Gastrocnemius medialis (tissue), 4 donors: ENCODE measurements around the gene BTG4. TPM values are rescaled to one million over a fixed set of nuclear protein-coding genes. Genes with fewer than 3 reads are reported as not detected.

Source experiments
- ATAC-seq, 2 donors: fragments of 150-250 bp; one replicate each; pipeline ENCODE4 v1.9.1; 2016
- DNase-seq, 2 donors: peaks; one replicate each; pipeline ENCODE4 v3.0.0-alpha.2; 2019
- H3K27ac ChIP-seq, 4 donors: fragments of 200-600 bp; sonication (generic); 1 replicate in 1 of 4; 2 replicates in 3 of 4; pipeline ENCODE4 v1.5.1; 2016 to 2018; ENCODE audit warnings: mild to moderate bottlenecking in 2 of 4, moderate library complexity in 1 of 4
- H3K27me3 ChIP-seq, 3 donors: fragments of 200-600 bp; sonication (generic) in 2 of 3; 1 replicate in 1 of 3; 2 replicates in 2 of 3; pipeline versions ENCODE4 v1.5.1 to v1.6.0; 2016 to 2019; ENCODE audit warnings: mild to moderate bottlenecking in 1 of 3, moderate library complexity in 1 of 3
- H3K36me3 ChIP-seq, 2 donors: fragments of 200-600 bp; sonication (generic) in 1 of 2; one replicate each; pipeline ENCODE4 v1.5.1; 2017 to 2018
- H3K4me1 ChIP-seq, 2 donors: fragments of 200-600 bp; sonication (generic) in 1 of 2; one replicate each; pipeline ENCODE4 v1.5.1; 2016 to 2017; ENCODE audit warnings: mild to moderate bottlenecking in 2 of 2
- H3K4me3 ChIP-seq, 4 donors: fragments of 200-600 bp; sonication (generic) in 3 of 4; 1 replicate in 1 of 4; 2 replicates in 3 of 4; pipeline ENCODE4 v1.5.1; 2016 to 2019; ENCODE audit warnings: mild to moderate bottlenecking in 2 of 4
- H3K9me3 ChIP-seq, 3 donors: fragments of 200-600 bp; sonication (generic) in 2 of 3; 1 replicate in 1 of 3; 2 replicates in 2 of 3; pipeline ENCODE4 v1.5.1; 2016 to 2019
- CTCF ChIP-seq, 5 experiments: fragments of 450-650 bp in 3 of 5; fragments of 200-600 bp in 2 of 5; sonication (generic) in 2 of 5; IDR thresholded peaks in 4 of 5; conservative IDR thresholded peaks in 1 of 5; 1 replicate in 4 of 5; 2 replicates in 1 of 5; pipeline ENCODE4 v1.5.1; 2016 to 2019; ENCODE audit warnings: antibody characterized with exemption in 5 of 5, mild to moderate bottlenecking in 3 of 5, moderate library complexity in 3 of 5
- POLR2A ChIP-seq, 2 donors: fragments of 450-650 bp; IDR thresholded peaks; one replicate each; pipeline ENCODE4 v1.6.1; 2017; ENCODE audit warnings: antibody characterized with exemption in 2 of 2, mild to moderate bottlenecking in 2 of 2, moderate library complexity in 2 of 2
- in situ Hi-C, 4 donors: fragments of 200-750 bp; cut with MboI; loops; one replicate each; pipeline versions ENCODE4 v1.15.0 to v1.8.0; 2017; ENCODE audit warnings: low sequenced_read_pairs in 4 of 4
- intact Hi-C: fragments of 100-400 bp; cut with DNase I; formaldehyde crosslinking; loops from one replicate; pipeline ENCODE4 v1.15.1; 2023; ENCODE audit warnings: low total_unique reads
- total RNA-seq, 4 donors: library from RNA; depleted of rRNA; stranded (reverse); fragments of >200 nt; gene quantifications; one replicate each; pipeline versions ENCODE4 v1.1.0 to v1.2.3, GENCODE V29; 2016

The BTG4 gene
- total RNA-seq, 4 donors from 2014 or later = not detected

- TF ChIP-seq CTCF (IDR thresholded peaks at IDR 0.05 in 4 of 5, conservative IDR thresholded peaks at IDR 0.05 in 1 of 5) (no peak), POLR2A (IDR thresholded peaks at IDR 0.05) (no peak)
- ATAC-seq (no peak), DNase-seq (no peak)
- in situ Hi-C loops (no loop called here), intact Hi-C loops (no loop called here)
- Histone ChIP-seq H3K27ac (no peak overlapping the region), H3K36me3 (no peaks in the 10 kb centered on the region), H3K4me1 (peaks cover 0 to 4% of the 10 kb centered on the region in 2 donors), H3K9me3 (no peaks in the 10 kb centered on the region), H3K4me3 (no peak overlapping the region), H3K27me3 (peaks cover 29 to 40% (median 39%) of the 10 kb centered on the region in 3 donors)
These were observed 1.9 kb downstream of the BTG4 start for GRCh38 chr11:111510311-111510710.

GRCh38 chr11:111502611-111503010, 9.6 kb downstream of the BTG4 start:
- Histone ChIP-seq H3K27me3 (no peaks in the 10 kb centered on the region), H3K4me3 (no peak overlapping the region), H3K9me3 (no peaks in the 10 kb centered on the region), H3K4me1 (no peaks in the 10 kb centered on the region), H3K36me3 (no peaks in the 10 kb centered on the region), H3K27ac (no peak overlapping the region)
- TF ChIP-seq POLR2A (IDR thresholded peaks at IDR 0.05) (no peak), CTCF (IDR thresholded peaks at IDR 0.05 in 4 of 5, conservative IDR thresholded peaks at IDR 0.05 in 1 of 5) (no peak)
- in situ Hi-C loops = no loop called here
- ATAC-seq (no peak), DNase-seq (no peak)
- intact Hi-C loops = no loop called here

GRCh38 chr11:111500481-111500880, 11.7 kb downstream of the BTG4 start:
- in situ Hi-C loops (no loop called here), intact Hi-C loops (no loop called here)
- no peaks in the 10 kb centered on the region for H3K4me1 ChIP-seq
- H3K27me3 ChIP-seq = no peaks in the 10 kb centered on the region
- H3K9me3 ChIP-seq = no peaks in the 10 kb centered on the region
- no peak for TF ChIP-seq CTCF (IDR thresholded peaks at IDR 0.05 in 4 of 5, conservative IDR thresholded peaks at IDR 0.05 in 1 of 5)
- no peak for TF ChIP-seq POLR2A (IDR thresholded peaks at IDR 0.05)
- no peak overlapping the region for H3K27ac ChIP-seq
- no peaks in the 10 kb centered on the region for H3K36me3 ChIP-seq
- ATAC-seq = no peak
- no peak for DNase-seq
- no peak overlapping the region for H3K4me3 ChIP-seq

- intact Hi-C loops (no loop called here), in situ Hi-C loops (no loop called here)
- no peaks in the 10 kb centered on the region for H3K36me3 ChIP-seq
These were observed 12.7 kb downstream of the BTG4 start for GRCh38 chr11:111499483-111499882.

More at GRCh38 chr11:111499483-111499882, 12.7 kb downstream of the BTG4 start:
- TF ChIP-seq CTCF (IDR thresholded peaks at IDR 0.05 in 4 of 5, conservative IDR thresholded peaks at IDR 0.05 in 1 of 5) (no peak), POLR2A (IDR thresholded peaks at IDR 0.05) (no peak)
- DNase-seq (no peak), ATAC-seq (no peak)
- no peaks in the 10 kb centered on the region for H3K4me1 ChIP-seq
- H3K27me3 ChIP-seq = no peaks in the 10 kb centered on the region
- H3K9me3 ChIP-seq = no peaks in the 10 kb centered on the region
- H3K27ac ChIP-seq = no peak overlapping the region
- H3K4me3 ChIP-seq = no peak overlapping the region
